Activated CD4-positive, alpha-beta memory T cell treated with anti-CD3 and anti-CD28 coated beads for 36 hours (primary cell): ENCODE measurements around the gene ATP6V1G3. TPM values are rescaled to one million over a fixed set of nuclear protein-coding genes. Genes with fewer than 3 reads are reported as not detected.

ENCODE experiments used
- CTCF ChIA-PET: fragments of 350-600 bp; sonication (Branson Sonifier 250); formaldehyde crosslinking; loops from one replicate; lab custom pipeline; 2021; ENCODE audit warnings: antibody characterized with exemption, inconsistent platforms; lab: Charles Lee
- POLR2A ChIA-PET: fragments of 350-600 bp; sonication (Branson Sonifier 250); formaldehyde crosslinking; loops from one replicate; lab custom pipeline; 2021; ENCODE audit warnings: antibody characterized with exemption; lab: Charles Lee
- DNase-seq: peaks from one replicate; pipeline ENCODE4 v3.0.0-alpha.2; 2020
- H3K27ac Mint-ChIP-seq: one replicate; pipeline ENCODE4 v1.8.0; 2021; ENCODE audit warnings: mixed read lengths
- H3K27me3 Mint-ChIP-seq: one replicate; pipeline ENCODE4 v1.8.0; 2021; ENCODE audit warnings: mixed read lengths
- H3K36me3 Mint-ChIP-seq: one replicate; pipeline ENCODE4 v1.8.0; 2021; ENCODE audit warnings: mixed read lengths
- H3K4me1 Mint-ChIP-seq: one replicate; pipeline ENCODE4 v1.8.0; 2021; ENCODE audit warnings: low read depth, mixed read lengths
- H3K4me3 Mint-ChIP-seq: one replicate; pipeline ENCODE4 v1.8.0; 2021; ENCODE audit warnings: mild to moderate bottlenecking, mixed read lengths
- H3K9me3 Mint-ChIP-seq: one replicate; pipeline ENCODE4 v1.8.0; 2021; ENCODE audit warnings: mixed read lengths
- intact Hi-C: fragments of 100-400 bp; cut with micrococcal nuclease; formaldehyde crosslinking; loops from one replicate; pipeline ENCODE4 v1.15.1; 2023
- total RNA-seq, 2 experiments: library from RNA; stranded (reverse); gene quantifications; one replicate each; pipeline ENCODE4 v1.2.3, GENCODE V29; 2021

Gene ATP6V1G3
- total RNA-seq, 2 experiments from 2014 or later: not detected

DNA sequence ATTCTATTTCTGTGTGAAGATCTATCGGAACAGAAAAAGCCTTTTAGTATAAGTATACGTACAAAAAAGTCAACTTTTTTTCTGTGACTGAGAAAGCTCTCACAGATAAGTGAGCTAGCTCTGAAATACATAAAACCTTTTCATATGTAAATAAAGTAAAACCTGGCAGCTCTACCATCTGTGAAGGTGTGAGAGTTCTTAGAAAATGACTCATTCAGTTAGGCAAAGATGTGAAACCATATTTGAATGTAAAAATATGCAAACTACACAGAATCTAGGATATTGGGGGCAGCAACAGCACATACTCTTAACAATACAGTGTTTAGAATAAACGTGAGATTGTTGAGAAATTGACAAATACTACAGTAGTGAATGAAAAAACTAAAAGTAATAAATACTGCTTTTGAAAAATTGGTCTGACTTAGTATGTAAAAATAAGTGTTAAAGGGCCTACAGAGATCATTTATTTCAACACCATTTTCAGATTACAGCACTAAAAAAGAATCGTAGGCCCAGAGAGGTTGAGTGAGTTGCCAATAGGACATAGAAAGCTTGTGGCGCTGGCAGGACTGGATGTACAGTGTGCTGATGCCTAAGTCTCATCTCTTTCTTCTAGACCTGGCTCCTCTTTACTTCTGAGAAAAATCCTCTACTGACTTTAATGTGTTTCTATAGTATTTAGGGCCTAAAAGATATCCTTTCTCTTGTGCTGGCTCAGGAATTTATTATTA lies 19.8 kb downstream of the ATP6V1G3 start:
- intact Hi-C loops: loop anchor here (1.0 to 5.0 kb wide), 11 partner anchors 37 to 744 kb away; no protein-coding TSS in a partner anchor
- POLR2A ChIA-PET: interaction anchor here (1.1 to 2.4 kb wide), 8 partner anchors 82 to 161 kb away, joined by 3 to 9 read pairs (median 4); partner anchors contain the start of gene PTPRC
- Mint-ChIP-seq H3K27me3 (no peaks in the 10 kb centered on the region), H3K4me1 (peaks cover 78% of the 10 kb centered on the region), H3K27ac (peak overlapping the region; percentile 79), H3K36me3 (no peaks in the 10 kb centered on the region), H3K4me3 (peak overlapping the region; percentile 67), H3K9me3 (no peaks in the 10 kb centered on the region)
- DNase-seq: no peak
- CTCF ChIA-PET: interaction anchor here (0.6 to 2.7 kb wide), 6 partner anchors 115 to 617 kb away, joined by 3 to 10 read pairs (median 4); no protein-coding TSS in a partner anchor

DNA sequence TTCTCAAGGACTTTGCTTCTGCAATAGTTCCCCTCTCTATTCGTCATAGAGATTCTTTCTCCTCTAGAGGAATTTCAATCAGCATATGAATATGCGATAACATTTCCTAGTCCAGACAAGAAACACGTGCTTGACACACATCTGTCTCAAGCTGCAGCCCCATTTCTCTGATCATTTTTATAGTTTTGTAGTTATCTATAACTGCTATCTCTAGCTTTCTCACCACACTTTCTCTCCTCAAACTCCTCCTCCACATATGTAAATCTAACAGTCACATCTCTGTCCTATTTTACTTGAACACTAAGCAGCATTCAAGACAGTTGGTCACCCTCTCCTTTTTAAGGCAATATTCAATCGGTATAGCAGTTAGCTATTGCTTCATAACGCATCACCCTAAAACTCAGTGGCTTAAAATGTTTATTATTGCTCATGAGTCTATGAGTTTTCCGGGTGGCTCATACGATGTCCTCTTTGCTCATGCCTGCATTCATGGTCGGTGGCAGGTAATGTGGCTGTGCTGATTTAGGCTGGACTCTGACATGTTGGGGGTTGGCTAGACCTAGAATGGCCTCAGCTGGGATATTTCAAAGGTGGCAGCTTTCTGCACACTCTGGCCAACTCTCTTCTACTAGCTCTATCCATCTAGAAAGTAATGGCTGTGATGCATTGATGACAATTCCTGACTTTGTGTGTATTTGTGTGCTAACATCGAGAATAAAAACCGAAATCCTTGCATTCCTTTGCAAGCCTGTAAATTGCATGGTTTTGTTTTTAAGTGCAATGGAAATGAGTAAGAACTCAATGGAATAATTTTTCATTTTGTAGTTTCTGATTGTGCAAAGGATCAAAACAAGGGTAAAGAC lies 20.6 kb downstream of the ATP6V1G3 start:
- intact Hi-C loops: loop anchor here (1.0 to 5.0 kb wide), 11 partner anchors 37 to 744 kb away; no protein-coding TSS in a partner anchor
- Mint-ChIP-seq H3K9me3 (no peaks in the 10 kb centered on the region), H3K27ac (peak overlapping the region; percentile 79), H3K4me1 (peaks cover 81% of the 10 kb centered on the region), H3K27me3 (no peaks in the 10 kb centered on the region), H3K36me3 (no peaks in the 10 kb centered on the region), H3K4me3 (peak overlapping the region; percentile 67)
- ChIA-PET POLR2A (interaction anchor here (0.9 to 2.4 kb wide), 14 partner anchors 83 to 361 kb away, joined by 3 to 9 read pairs (median 4); partner anchors contain the start of gene PTPRC), CTCF (interaction anchor here (0.6 to 2.7 kb wide), 9 partner anchors 91 to 362 kb away, joined by 3 to 10 read pairs (median 3); no protein-coding TSS in a partner anchor)
- DNase-seq: peak; percentile 26

DNA sequence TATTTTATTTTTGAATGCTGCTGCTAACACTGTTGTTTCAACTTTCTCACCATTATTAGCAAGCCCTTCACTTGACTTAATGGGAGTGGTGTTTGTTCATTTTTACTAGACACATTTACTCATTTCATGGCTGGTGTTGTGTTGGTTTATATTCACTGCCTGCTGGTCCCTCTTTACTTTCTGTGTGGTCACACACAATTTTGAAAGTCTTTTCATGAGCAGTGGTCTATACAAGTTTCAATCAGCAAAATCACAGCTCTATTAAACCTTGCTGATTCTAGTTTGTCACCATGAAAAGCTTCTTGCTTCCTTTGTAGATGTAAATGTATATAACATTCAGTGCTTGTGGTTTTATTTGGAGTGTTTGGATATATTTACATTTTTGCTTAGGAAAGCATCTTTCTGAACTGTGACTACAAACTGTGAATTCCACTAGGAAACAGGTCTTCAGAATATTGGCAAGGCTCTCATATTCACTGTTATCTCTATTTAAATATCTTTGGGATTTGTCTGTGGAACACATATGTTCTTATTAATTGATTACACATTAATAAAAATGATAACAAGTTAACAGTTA lies 22.8 kb downstream of the ATP6V1G3 start:
- CTCF ChIA-PET: interaction anchor here (0.9 kb wide), 1 partner anchor 361 kb away, joined by 5 read pairs; the partner anchor contains the start of gene NEK7
- DNase-seq: no peak
- POLR2A ChIA-PET: no interaction called here
- Mint-ChIP-seq H3K36me3 (no peaks in the 10 kb centered on the region), H3K27me3 (no peaks in the 10 kb centered on the region), H3K4me1 (peaks cover 68% of the 10 kb centered on the region), H3K27ac (no peak overlapping the region), H3K9me3 (no peaks in the 10 kb centered on the region), H3K4me3 (no peak overlapping the region)
- intact Hi-C loops: no loop called here

DNA sequence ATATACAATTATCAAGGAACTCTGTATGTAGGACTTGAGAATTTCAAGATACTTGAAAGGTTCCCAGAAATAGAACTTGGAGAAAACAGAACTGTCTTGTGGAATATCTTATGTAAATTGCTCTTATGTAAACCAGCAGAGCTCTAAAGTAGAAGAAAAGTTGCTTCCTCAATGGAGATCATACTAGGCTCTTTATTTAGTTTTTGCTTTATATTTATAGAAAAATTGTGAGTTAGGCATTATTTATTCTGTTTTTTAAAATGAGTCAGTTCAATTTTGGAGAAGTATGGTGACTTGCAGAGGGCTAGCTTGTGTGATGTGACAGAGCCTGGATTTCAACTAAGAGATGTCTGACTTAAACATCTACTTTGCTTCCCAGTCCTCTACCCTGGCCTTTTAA lies 40.4 kb downstream of the ATP6V1G3 start:
- CTCF ChIA-PET: no interaction called here
- peaks cover 13% of the 10 kb centered on the region for H3K36me3 Mint-ChIP-seq
- no peak overlapping the region for H3K27ac Mint-ChIP-seq
- intact Hi-C loops: no loop called here
- DNase-seq: no peak
- H3K4me1 Mint-ChIP-seq: peaks cover 16% of the 10 kb centered on the region
- POLR2A ChIA-PET: no interaction called here
- H3K9me3 Mint-ChIP-seq: peaks cover 24% of the 10 kb centered on the region
- H3K27me3 Mint-ChIP-seq: no peaks in the 10 kb centered on the region
- H3K4me3 Mint-ChIP-seq: no peak overlapping the region

DNA sequence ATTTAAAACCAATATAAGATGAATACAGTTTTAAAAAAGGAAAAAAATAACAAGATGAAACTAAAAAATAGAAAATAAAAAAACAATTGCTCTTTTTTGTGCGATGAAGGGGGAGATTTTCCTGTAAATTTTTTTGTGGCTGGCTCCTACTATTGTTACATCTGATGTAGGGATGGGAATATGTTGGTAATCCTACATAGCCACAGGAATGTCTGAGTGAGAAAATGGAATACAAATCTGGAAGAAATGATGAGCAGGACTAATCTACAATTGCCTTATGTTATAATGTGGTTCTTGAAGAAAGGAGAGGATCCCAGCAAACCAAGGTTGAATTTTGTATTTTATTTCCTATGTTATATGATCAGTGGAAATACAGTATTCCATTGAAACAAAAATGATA lies 40.9 kb downstream of the ATP6V1G3 start:
- ChIA-PET POLR2A (no interaction called here), CTCF (no interaction called here)
- no peak for DNase-seq
- H3K36me3 Mint-ChIP-seq: peaks cover 13% of the 10 kb centered on the region
- H3K4me3 Mint-ChIP-seq: no peak overlapping the region
- H3K27me3 Mint-ChIP-seq: no peaks in the 10 kb centered on the region
- H3K4me1 Mint-ChIP-seq: peaks cover 16% of the 10 kb centered on the region
- H3K9me3 Mint-ChIP-seq: peaks cover 24% of the 10 kb centered on the region
- intact Hi-C loops: no loop called here
- no peak overlapping the region for H3K27ac Mint-ChIP-seq

DNA sequence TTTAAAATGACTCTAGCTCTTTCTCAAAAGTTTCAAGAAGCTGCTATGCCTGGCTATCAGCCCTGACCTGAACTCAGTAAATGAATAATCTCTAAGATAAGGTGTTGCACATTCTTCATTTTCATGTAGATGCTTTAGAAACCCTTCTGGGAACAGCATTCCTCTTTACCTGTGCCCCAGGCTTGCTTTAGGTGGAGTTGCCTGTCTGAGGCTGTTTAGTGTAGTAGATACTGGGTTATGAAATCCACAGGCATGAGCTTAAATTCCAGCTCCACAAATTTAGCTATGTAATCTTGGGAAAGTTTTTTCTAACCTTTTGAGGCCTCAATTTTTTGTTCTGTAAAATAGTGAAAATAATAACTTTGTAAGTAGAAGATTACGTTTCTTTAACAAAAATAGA lies 41.6 kb downstream of the ATP6V1G3 start:
- no peak for DNase-seq
- no peak overlapping the region for H3K27ac Mint-ChIP-seq
- H3K4me3 Mint-ChIP-seq: no peak overlapping the region
- intact Hi-C loops: no loop called here
- H3K27me3 Mint-ChIP-seq: no peaks in the 10 kb centered on the region
- H3K36me3 Mint-ChIP-seq: peaks cover 13% of the 10 kb centered on the region
- H3K9me3 Mint-ChIP-seq: peaks cover 23% of the 10 kb centered on the region
- CTCF ChIA-PET: interaction anchor here (0.7 kb wide), 1 partner anchor 36 kb away, joined by 3 read pairs; no protein-coding TSS in a partner anchor
- POLR2A ChIA-PET: no interaction called here
- peaks cover 16% of the 10 kb centered on the region for H3K4me1 Mint-ChIP-seq

DNA sequence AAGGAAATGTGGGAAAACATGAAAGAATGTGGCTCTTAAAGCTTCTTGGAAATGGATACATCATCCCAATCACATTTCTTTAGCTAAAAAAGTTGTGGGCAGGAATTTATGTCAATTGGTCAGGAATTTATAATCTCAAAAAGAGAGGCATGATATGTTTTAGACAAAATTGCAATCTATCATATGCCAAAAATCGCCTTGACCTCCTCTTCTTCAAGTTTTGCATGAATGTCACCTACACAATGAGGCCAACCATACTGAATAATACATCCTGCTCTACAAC lies 42.4 kb downstream of the ATP6V1G3 start:
- peaks cover 14% of the 10 kb centered on the region for H3K9me3 Mint-ChIP-seq
- H3K27me3 Mint-ChIP-seq: no peaks in the 10 kb centered on the region
- H3K4me1 Mint-ChIP-seq: peaks cover 13% of the 10 kb centered on the region
- no peak for DNase-seq
- H3K36me3 Mint-ChIP-seq: peaks cover 7% of the 10 kb centered on the region
- POLR2A ChIA-PET: no interaction called here
- intact Hi-C loops: no loop called here
- CTCF ChIA-PET: no interaction called here
- no peak overlapping the region for H3K27ac Mint-ChIP-seq
- H3K4me3 Mint-ChIP-seq: no peak overlapping the region

DNA sequence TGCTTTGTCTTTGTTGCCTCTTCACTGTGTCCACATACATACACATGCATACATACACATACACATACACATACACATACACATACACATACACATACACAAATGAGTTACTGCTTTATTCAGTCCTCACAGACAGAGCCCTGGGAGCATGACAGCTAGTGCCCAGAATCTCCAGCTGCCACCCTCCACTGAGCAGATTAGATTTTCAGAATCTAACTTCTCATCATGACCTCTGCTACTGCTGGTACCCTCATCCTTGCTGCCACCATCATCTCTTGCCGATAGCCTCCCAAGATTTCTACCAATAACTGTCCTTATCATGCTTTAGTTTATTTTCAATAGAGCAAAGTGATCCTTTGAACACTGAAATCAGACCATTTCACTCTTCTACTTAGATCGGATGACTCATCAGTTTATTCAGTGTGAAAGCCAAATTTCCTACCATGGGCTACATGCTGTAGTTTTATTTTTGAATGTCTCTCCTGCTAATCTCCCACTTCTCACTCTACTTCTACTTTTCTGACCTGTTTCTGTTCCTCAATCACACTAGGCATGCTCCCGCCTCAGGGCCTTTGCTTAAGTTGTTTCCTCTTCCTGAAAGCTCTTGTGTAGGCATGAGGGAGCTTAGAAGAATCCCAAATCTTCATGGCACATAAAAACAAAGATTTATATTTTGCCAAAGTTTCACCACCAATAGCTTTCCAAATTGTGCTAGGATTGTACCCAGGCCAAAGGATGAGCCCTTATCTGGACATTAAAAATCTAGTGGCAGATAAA lies 43.0 kb downstream of the ATP6V1G3 start:
- CTCF ChIA-PET: no interaction called here
- Mint-ChIP-seq H3K27ac (no peak overlapping the region), H3K36me3 (peaks cover 5% of the 10 kb centered on the region), H3K4me1 (peaks cover 13% of the 10 kb centered on the region), H3K27me3 (no peaks in the 10 kb centered on the region), H3K9me3 (peaks cover 12% of the 10 kb centered on the region), H3K4me3 (no peak overlapping the region)
- intact Hi-C loops: no loop called here
- DNase-seq: no peak
- POLR2A ChIA-PET: no interaction called here

DNA sequence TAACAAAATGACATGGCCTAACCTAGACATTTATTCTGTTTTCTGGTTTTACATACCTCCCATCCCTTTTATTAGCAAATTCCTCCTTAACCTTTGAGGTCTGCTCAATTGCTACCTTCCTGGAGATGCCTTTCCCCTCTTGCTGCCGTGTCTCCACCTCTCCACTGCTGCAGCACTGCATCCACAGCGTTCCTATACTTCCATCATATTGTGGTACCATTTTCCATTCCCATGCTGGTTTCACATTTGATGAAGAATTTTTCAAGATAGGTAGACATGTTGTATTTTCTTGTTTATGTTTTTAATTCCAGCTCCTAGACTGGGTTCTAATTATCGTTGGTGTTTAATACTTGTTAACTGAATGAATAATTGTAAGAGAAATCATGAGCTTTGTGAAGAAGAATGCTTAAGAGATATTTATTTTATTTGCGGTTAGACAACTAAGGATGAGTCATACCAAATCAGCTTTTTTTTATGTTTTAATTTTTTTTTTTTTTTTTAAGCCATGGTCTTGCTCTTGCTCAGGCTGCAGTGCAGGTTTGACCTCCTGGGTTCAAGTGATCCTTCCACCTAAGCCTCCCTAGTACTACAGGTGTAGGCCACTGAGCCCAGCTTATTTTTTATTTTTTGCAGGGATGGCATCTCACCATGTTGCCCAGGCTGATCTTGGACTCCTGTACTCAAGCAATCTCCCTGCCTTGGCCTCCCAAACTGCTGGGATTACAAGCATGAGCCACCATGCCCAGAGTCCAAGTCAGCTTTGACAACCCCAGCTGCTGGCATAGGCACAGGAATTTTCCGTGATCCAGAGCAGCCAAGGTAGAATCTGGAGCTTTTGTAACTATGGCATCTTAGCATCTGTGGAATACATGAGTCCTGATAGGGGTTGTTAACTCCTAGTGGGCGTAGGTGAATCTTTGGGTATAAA lies 44.0 kb downstream of the ATP6V1G3 start:
- Mint-ChIP-seq H3K27ac (no peak overlapping the region), H3K27me3 (no peaks in the 10 kb centered on the region), H3K4me3 (no peak overlapping the region), H3K4me1 (peaks cover 13% of the 10 kb centered on the region), H3K9me3 (peaks cover 9% of the 10 kb centered on the region), H3K36me3 (peaks cover 5% of the 10 kb centered on the region)
- ChIA-PET CTCF (no interaction called here), POLR2A (no interaction called here)
- intact Hi-C loops: no loop called here
- DNase-seq: no peak

DNA sequence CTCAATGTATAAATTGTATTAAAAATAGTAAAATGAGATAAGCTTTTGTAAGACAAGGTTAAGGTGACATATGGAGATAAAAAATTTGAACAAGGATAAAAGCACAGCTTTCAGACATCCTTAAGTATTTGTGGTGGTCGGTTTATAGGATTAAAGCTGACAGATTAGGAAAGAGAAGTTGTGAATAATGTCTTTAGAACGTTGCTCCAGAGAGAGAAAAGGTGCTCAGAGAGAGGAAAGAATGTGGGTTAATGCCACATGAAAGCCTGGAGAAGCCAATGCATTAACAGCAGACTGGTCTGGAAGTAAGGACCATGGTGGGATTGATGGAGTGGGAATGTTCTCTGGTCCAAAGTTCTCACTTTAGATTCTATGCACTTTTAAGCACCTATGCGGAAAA lies 44.8 kb downstream of the ATP6V1G3 start:
- POLR2A ChIA-PET: no interaction called here
- H3K9me3 Mint-ChIP-seq: peaks cover 4% of the 10 kb centered on the region
- intact Hi-C loops: no loop called here

DNA sequence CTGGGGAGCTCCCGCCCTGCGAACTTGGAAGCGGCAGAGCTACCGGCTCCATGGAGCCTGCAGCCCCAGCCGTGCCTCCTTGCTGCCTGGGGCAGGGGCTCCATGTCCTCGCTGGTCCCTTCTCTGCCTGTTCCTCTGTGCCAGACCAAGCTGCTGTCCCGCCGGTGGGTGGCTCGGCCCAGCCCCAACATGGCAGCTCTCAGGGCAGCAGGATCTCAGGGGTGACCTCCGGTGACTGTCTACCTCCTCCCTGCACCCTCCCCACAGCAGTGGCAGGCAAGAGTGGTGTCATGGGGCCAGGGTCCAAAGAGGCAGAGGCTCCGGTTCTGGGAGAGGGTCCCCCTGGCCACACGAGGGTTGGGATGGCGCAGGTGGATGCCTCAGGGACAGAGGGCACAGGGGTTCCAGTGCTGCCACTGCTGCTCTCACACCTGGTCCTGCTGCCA lies 45.8 kb downstream of the ATP6V1G3 start:
- Mint-ChIP-seq H3K4me3 (no peak overlapping the region), H3K9me3 (no peaks in the 10 kb centered on the region), H3K27ac (no peak overlapping the region), H3K36me3 (no peaks in the 10 kb centered on the region), H3K27me3 (no peaks in the 10 kb centered on the region), H3K4me1 (peaks cover 13% of the 10 kb centered on the region)
- intact Hi-C loops: no loop called here
- POLR2A ChIA-PET: no interaction called here
- CTCF ChIA-PET: no interaction called here
- DNase-seq: no peak

More for the DNA sequence above, 44.8 kb downstream of the ATP6V1G3 start:
- no peak overlapping the region for H3K27ac Mint-ChIP-seq
- CTCF ChIA-PET: no interaction called here
- H3K4me1 Mint-ChIP-seq: peaks cover 13% of the 10 kb centered on the region
- no peak overlapping the region for H3K4me3 Mint-ChIP-seq
- H3K27me3 Mint-ChIP-seq: no peaks in the 10 kb centered on the region
- DNase-seq: no peak
- H3K36me3 Mint-ChIP-seq: peaks cover 2% of the 10 kb centered on the region
